Measurements from ENCODE around the gene NUAK1.
"Not testable (repeated sequence)": the region's sequence is repeated elsewhere in the genome, so short reads cannot be mapped to it uniquely, and the experiment has no call there.

Gene NUAK1

DNA sequence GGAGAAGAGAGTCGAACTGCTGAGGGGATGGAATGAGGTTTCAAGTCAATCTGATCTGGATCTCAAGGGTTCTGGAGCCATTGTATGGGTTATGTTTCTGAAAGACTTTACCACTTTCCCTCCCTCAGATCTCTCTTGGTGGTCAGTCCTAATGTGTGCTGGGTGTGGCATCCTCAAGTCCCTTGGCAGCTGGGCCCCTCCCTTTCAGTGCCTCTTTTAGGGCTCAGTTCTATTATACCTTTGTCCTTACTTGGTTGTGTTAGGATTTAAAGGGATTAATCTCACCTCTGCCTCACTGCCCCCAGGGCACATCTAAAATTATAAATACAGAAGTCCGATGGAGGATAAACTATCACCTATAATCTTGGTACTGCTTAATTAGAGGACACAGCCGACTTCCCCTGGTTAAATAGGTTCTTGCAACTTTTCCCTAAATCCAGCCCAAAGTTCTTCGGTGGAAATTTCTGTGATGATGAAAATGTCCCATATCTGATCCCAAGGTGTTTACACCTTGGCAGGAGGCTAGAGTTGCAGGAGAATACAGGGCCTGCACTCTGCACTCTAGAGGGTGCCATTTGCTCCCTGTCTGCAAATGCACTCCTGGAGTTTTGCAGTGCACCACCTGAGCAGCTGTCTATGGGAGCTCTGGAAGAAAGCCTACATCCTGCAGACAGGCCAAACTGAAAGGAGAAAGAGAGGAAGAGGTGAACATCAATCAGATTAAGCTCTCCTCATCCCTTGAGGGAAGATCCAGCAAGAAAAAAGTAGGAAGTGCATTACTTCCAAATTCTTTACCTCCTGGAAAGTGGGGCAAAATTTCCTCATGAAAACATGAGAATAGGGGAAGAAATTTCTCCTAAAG, 106.8 kb downstream of the NUAK1 start:
- DNase-seq (ENCODE audit: low read depth in 2 of 2), result no peak

DNA sequence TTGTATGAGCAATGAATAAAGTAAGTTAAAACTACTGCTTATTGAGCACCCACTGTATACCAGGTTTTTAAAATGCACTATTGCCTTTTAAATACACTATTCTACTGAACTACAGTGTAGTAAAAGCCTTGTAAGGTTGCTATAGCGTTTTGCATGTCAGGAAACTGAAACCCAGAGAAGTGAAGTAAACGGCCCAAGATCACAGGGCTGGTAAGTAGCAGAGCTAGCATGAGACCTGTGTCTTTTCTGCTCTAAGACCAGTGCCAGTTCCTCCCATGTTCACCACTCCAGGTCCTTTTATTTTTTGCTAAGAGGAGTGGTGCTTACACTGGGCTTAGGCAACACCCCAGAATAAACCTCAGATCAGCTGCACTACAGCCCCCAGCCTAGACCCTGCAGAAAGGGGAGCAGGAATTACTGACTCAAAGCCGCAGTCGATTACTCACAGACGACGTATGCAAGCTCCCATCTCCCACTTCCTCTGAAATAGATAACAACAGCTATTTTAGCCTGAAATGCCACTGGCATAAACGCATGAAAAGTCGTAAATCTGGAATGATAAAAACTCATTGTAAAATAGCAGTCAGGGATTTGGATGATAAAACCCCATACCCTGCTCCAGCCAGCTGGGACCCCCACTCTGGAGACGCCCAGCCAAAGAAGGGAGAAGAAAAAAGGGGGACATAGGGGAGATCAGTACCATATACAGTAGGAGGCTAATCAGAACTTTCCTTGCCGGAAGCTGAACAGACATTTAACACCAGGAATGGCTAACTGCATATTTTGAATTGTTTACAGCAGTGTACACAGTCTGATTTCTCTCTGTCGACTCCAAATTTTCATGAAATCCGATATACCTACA, 108.3 kb downstream of the NUAK1 start:
- DNase-seq (ENCODE audit: low read depth in 2 of 2), result no peak

DNA sequence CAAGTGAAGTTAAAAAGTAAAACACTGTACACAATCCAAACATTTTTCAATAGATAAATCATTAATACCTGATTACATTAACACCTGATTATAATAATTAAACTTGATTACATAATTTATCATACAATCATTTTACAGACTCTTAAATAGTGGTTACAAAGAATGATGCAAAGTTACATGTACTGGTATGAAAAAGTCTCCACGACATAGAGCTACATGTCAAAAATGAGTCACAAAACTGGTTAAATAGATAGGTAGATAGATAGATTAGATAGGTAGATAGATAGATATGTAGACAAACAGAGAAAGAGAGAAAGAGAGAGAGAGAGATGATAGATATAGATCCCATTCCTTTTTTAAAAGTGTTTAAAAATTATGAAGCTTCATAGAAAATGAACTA, 109.2 kb downstream of the NUAK1 start:
- DNase-seq (ENCODE audit: low read depth in 2 of 2), result no peak

DNA sequence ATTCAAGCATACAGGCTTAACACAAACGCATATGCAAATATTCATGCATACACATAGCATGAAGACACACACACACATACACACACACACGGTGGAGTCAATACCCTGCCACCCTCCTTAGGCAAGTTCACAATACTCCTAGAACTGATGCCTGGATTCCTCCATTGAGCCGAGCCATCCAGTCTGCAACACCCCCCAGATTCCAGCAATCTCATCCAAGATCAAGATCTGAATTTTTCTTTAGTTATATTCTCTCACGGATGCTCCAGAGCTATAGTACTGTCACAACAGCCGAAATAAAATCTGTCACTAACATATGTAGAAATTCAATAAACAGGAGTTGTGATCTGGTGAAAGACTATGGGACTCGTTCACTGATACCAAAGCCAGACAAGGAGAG, 110.8 kb downstream of the NUAK1 start:
- DNase-seq (ENCODE audit: low read depth in 2 of 2), result no peak

DNA sequence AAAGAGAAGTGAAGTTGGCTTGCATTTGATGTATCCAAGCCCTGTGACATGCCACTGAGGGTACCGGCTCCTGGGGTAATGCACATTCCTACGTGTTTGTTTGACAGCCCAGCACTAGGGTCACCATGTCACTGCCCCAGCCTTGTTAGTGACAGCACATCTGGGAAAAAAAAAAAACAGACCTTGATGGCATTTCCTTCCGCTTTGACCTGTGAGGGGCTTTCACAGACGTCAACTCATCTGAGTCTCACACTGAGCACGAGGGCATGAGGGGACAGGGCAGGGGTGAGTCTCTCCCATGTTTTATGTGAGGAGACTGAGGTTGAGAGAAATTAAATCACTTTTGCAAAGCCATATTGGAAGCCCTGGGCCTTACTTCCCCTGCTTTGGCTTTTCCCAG, 111.5 kb downstream of the NUAK1 start:
- no peak for DNase-seq (ENCODE audit: low read depth in 2 of 2)

DNA sequence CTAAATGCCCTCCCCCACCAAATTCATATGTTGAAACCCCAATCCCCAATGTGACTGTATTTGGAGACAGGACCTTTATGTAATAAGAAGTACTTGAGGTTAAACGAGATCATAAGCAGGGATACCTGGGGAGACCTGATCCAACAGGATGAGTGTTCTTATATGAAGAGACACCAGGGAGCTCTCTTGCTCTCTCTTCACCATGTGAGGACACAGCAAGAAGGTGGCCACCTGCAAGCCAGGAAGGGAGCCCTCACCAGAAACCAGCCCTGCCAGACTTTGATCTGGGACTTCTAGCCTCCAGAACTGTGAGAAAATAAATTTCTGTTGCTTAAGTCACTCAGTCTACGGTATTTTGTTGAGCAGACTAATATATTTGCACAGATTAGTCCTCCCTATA, 113.6 kb downstream of the NUAK1 start:
- no peak for DNase-seq (ENCODE audit: low read depth in 2 of 2)

DNA sequence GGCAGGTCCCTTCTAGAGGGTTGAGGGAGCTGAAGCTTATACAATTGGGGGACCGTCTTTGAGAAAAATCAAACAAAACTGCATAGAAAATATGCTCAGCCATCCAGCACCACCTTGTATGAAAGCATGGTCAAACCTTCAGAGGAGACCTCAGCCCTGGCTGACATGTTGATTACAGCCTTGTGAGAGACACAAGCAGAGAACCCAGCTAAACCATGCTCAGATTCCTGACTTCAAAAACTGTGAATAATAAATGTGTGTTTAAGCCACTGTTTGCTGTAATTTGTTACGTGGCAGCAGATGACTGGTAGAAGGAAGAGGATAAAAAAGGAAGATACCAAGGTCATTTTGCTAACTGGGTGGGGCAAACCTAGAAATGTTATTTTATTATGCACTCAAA, 115.7 kb downstream of the NUAK1 start:
- DNase-seq (ENCODE audit: low read depth in 2 of 2), result no peak

DNA sequence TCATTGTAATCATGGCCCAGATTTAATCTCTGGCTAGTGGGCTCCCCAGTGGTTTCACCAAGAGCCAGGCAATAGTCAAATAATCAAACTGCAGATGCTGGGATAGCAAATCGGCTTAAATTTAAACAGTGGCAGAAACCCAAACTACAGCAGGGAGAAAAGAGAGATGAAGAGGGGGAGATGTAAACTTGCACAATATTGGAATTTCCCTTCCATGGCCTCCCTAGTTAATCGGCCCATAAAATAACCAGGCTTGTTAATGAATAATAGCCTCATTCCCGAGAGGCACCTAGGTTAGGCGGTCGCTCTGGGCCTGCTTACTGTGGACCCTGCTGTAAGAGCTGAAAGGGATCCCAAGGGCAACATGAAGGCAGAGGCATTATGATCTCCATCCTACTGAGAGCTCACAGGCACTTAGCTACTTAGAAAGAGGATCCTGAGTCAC, 116.2 kb downstream of the NUAK1 start:
- no peak for DNase-seq (ENCODE audit: low read depth in 2 of 2)

DNA sequence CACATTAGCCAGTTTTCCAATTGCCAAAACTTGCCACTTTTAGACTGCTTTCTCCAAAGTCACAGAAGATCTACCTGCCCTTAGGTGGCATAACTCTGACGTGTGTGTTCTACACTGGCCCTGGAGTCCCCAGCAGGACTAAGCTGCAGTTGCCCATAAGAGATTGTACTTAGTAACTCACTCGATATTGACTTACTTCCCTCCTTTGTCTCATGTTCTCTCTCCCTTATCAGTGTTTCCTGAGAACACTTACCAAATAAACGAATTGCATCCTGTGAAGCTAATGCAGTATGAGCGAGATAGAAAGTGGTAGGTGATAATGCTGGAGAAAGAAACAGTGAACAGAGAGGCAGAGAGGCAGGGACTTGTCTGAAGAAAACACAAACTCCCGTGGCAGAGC, 117.2 kb downstream of the NUAK1 start:
- DNase-seq (ENCODE audit: low read depth in 2 of 2), result no peak

DNA sequence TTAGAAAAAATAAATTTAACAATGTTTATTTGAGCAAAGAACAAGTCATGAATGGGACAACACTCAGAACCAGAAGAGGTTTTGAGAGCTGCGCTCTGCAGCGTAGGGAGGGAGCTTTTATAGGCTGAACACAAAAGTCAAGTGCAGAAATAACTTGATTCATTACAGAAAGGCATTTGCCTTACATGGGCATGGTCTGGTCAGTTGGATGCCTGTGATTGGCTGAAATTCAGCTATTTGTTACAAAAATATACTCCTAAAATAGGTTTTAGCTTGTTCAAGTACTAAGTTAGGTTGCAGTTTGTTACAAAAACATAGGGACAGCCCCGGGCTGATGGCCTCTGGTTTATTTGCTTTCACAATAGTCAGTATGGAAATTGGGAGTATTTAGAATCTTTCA, 118.0 kb downstream of the NUAK1 start:
- no peak for DNase-seq (ENCODE audit: low read depth in 2 of 2)

DNA sequence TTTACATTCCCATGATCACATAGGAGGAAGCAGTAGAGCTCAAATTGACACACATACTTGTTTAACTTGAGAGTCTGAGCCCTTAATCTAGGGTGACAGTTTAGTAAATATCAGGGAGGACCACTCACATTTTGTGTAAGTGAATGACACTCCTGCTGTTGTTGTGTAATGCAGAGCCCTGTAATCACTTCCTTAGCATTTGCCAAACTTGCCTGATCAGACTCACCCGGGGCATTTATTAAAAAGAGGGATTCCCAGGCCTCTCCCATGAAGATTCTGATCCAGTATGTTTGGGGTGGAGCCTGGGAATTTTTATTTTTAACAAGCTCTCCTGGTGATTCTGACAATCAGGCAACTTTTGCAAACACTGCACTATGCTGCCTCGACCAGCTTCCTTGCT, 119.6 kb downstream of the NUAK1 start:
- DNase-seq (ENCODE audit: low read depth in 2 of 2), result no peak

DNA sequence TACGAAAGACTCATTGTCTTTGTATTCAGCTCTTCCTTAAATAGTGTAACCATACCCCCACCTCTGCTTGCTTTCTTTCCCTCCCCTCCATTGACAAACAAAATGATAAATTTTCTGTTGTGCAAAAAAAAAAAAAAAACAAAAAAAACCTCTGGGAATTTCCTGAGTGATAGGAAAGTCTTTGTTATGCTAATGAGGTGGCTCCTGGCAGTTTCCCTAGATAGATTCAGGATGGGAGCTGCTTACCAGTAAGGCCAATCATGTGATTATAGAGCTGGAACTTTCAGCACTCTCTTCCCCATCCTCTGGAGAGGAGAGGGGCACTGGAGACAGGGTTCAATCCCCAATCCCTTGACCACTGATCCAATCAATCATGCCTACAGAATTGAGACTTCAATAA, 120.5 kb downstream of the NUAK1 start:
- no peak for DNase-seq (ENCODE audit: low read depth in 2 of 2)

DNA sequence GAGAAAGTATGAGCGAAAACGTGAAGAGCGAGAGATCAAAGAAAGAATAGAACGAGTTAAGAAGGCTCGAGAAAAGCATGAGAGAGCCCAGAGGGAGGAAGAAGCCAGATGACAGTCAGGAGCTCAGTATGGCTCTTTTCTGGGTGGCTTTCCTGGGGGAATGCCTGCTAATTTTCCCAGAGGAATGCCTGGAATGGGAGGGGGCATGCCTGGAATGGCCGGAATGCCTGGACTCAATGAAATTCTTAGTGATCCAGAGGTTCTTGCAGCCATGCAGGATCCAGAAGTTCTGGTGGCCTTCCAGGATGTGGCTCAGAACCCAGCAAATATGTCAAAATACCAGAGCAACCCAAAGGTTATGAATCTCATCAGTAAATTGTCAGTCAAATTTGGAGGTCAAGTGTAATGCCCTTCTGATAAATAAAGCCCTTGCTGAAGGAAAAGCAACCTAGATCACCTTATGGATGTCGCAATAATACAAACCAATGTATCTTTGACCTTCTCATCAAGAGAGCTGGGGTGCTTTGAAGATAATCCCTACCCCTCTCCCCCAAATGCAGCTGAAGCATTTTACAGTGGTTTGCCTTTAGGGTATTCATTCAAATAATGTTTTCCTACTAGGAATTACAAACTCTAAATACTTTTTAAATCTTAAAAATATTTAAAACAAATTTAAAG, 122.0 kb downstream of the NUAK1 start:
- DNase-seq (ENCODE audit: low read depth in 2 of 2), result not testable (repeated sequence)

DNA sequence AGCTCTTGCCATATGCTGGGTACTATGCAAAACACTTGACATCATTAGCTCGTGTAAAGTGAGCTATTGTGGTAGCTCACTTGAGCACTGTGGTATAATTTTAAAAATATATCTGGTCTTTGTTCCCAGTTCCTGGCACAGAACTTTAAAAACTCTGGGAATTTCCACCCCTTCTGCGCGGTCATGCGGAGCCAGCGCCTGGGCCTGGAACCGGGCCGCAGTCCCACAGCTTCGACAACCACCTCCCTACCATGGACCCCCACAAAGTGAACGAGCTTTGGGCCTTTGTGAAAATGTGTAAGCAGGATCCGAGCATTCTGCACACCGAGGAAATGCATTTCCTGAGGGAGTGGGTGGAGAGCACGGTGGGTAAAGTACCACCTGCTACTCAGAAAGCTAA, 123.1 kb downstream of the NUAK1 start:
- DNase-seq (ENCODE audit: low read depth in 2 of 2), result no peak

DNA sequence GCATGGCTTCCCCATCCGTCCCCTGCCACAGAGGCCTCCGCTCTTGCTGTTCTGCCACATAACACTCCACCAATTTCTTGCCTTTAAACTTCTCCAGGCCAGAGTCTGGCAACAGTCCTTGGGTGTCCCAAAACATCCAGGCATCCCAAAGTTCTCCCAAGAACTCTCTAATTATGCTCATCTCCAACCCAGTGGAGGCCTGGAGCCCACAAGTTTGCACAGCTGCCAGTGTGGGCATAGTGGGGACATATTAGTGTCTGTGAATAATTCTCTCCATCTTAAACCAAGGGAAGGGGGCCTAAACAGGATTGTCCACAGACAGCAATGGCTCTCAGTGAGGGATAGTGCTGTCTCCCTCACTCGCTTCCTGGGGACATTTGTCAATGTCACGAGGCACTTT, 124.8 kb downstream of the NUAK1 start:
- DNase-seq (ENCODE audit: low read depth in 2 of 2), result no peak
